IMR-90 (cell line): ENCODE results near the gene HACE1.

ENCODE experiments used
- CEBPB ChIP-seq: IDR thresholded peaks from 2 replicates; pipeline ENCODE4 v1.6.1; 2012; ENCODE audit warnings: low read depth, low read length, improper control_type of control experiment
- CTCF ChIP-seq: conservative IDR thresholded peaks from 2 replicates; pipeline ENCODE4 v1.5.1; 2012; ENCODE audit warnings: mild to moderate bottlenecking, low read depth, low read length, improper control_type of control experiment
- ELK1 ChIP-seq: fragments of 150-350 bp; IDR thresholded peaks from 2 replicates; pipeline ENCODE4 v1.6.1; 2016; ENCODE audit warnings: low read depth, mild to moderate bottlenecking, low read length, moderate library complexity, borderline replicate concordance
- FOS ChIP-seq: fragments of 150-350 bp; IDR thresholded peaks from 2 replicates; pipeline ENCODE4 v1.6.1; 2016; ENCODE audit warnings: low read depth, low read length
- MAZ ChIP-seq: IDR thresholded peaks from 2 replicates; pipeline ENCODE4 v1.6.1; 2012; ENCODE audit warnings: low read depth, mild to moderate bottlenecking, low read length, improper control_type of control experiment, moderate library complexity, borderline replicate concordance
- MXI1 ChIP-seq: IDR thresholded peaks from 2 replicates; pipeline ENCODE4 v1.6.1; 2012; ENCODE audit warnings: low read depth, mild to moderate bottlenecking, low read length, moderate library complexity, borderline replicate concordance
- POLR2A ChIP-seq: IDR thresholded peaks from 2 replicates; pipeline ENCODE4 v1.6.1; 2012; ENCODE audit warnings: mild to moderate bottlenecking, low read depth, low read length
- RAD21 ChIP-seq: IDR thresholded peaks from 2 replicates; pipeline ENCODE4 v1.6.1; 2012; ENCODE audit warnings: low read length, improper control_type of control experiment
- RCOR1 ChIP-seq: IDR thresholded peaks from 2 replicates; pipeline ENCODE4 v1.6.1; 2012; ENCODE audit warnings: mild to moderate bottlenecking, low read length, improper control_type of control experiment; ENCODE audit not compliant: insufficient replicate concordance
- RFX5 ChIP-seq: IDR thresholded peaks from 2 replicates; pipeline ENCODE4 v1.8.0; 2012; ENCODE audit warnings: low read depth, mild to moderate bottlenecking, low read length, moderate library complexity
- USF2 ChIP-seq: fragments of 150-350 bp; IDR thresholded peaks from 2 replicates; pipeline ENCODE4 v1.6.1; 2017; ENCODE audit warnings: mild to moderate bottlenecking, antibody characterized with exemption, low read length, low read depth

- TF ChIP-seq CTCF (no peak), POLR2A (no peak), MXI1 (no peak), MAZ (no peak), RFX5 (no peak), ELK1 (no peak), CEBPB (no peak), RCOR1 (no peak), RAD21 (no peak), USF2 (no peak), FOS (no peak)
These were observed 106.5 kb downstream of the HACE1 start for GRCh38 chr6:104753251-104753650.
